ENCODE data around the gene ANGPTL7. TPM values are rescaled to one million over a fixed set of nuclear protein-coding genes. Genes with fewer than 3 reads are reported as not detected.

Gene ANGPTL7
- total RNA-seq, 1 donor from 2014 or later: 8.6 TPM

GRCh38 chr1:11144570-11145256 lies 44.4 kb upstream of the ANGPTL7 start:
- no peak for TF ChIP-seq POLR2AphosphoS5 (IDR thresholded peaks at IDR 0.05; ENCODE audit: insufficient read depth in 1 of 2, low read depth in 1 of 2)
- TF ChIP-seq CTCF (IDR thresholded peaks at IDR 0.05): no peak
- TF ChIP-seq POLR2A (IDR thresholded peaks at IDR 0.05): no peak
- no peaks in the 10 kb centered on the region for H3K27me3 ChIP-seq
- peaks cover 2% of the 10 kb centered on the region for H3K4me1 ChIP-seq
- intact Hi-C loops (cut with DNase I): no loop called here
- H3K4me3 ChIP-seq: no peak overlapping the region
- no peak for DNase-seq (ENCODE audit: extremely low spot score in 2 of 2)
- H3K36me3 ChIP-seq: peaks cover 0 to 28% of the 10 kb centered on the region in 2 donors
- H3K27ac ChIP-seq: no peak overlapping the region
- no peaks in the 10 kb centered on the region for H3K9me3 ChIP-seq

- Histone ChIP-seq H3K4me1 (no peaks in the 10 kb centered on the region), H3K27me3 (no peaks in the 10 kb centered on the region), H3K36me3 (peaks cover 0 to 28% of the 10 kb centered on the region in 2 donors), H3K27ac (no peak overlapping the region), H3K9me3 (no peaks in the 10 kb centered on the region), H3K4me3 (no peak overlapping the region)
- no peak for DNase-seq (ENCODE audit: extremely low spot score in 2 of 2)
- intact Hi-C loops (cut with DNase I): no loop called here
- TF ChIP-seq POLR2A (IDR thresholded peaks at IDR 0.05) (no peak), CTCF (IDR thresholded peaks at IDR 0.05) (no peak), POLR2AphosphoS5 (IDR thresholded peaks at IDR 0.05; ENCODE audit: insufficient read depth in 1 of 2, low read depth in 1 of 2) (no peak)
Measured at GRCh38 chr1:11145741-11146140, 43.4 kb upstream of the ANGPTL7 start.

- H3K4me1 ChIP-seq: no peaks in the 10 kb centered on the region
- DNase-seq (ENCODE audit: extremely low spot score in 2 of 2): no peak
- TF ChIP-seq CTCF (IDR thresholded peaks at IDR 0.05) (no peak), POLR2AphosphoS5 (IDR thresholded peaks at IDR 0.05; ENCODE audit: insufficient read depth in 1 of 2, low read depth in 1 of 2) (no peak), POLR2A (IDR thresholded peaks at IDR 0.05) (no peak)
- H3K4me3 ChIP-seq: no peak overlapping the region
- no peak overlapping the region for H3K27ac ChIP-seq
- no peaks in the 10 kb centered on the region for H3K9me3 ChIP-seq
- intact Hi-C loops (cut with DNase I): no loop called here
- no peaks in the 10 kb centered on the region for H3K27me3 ChIP-seq
- H3K36me3 ChIP-seq: peaks cover 0 to 28% of the 10 kb centered on the region in 2 donors
Measured at GRCh38 chr1:11147197-11147770, 41.9 kb upstream of the ANGPTL7 start.

GRCh38 chr1:11150326-11150725 lies 38.8 kb upstream of the ANGPTL7 start:
- TF ChIP-seq POLR2AphosphoS5 (IDR thresholded peaks at IDR 0.05; ENCODE audit: insufficient read depth in 1 of 2, low read depth in 1 of 2): no peak
- TF ChIP-seq CTCF (IDR thresholded peaks at IDR 0.05): no peak
- TF ChIP-seq POLR2A (IDR thresholded peaks at IDR 0.05): no peak
- no peak overlapping the region for H3K27ac ChIP-seq
- no peaks in the 10 kb centered on the region for H3K27me3 ChIP-seq
- no peak overlapping the region for H3K4me3 ChIP-seq
- intact Hi-C loops (cut with DNase I): no loop called here
- H3K4me1 ChIP-seq: no peaks in the 10 kb centered on the region
- H3K9me3 ChIP-seq: no peaks in the 10 kb centered on the region
- DNase-seq (ENCODE audit: extremely low spot score in 2 of 2): no peak
- peaks cover 0 to 21% of the 10 kb centered on the region in 2 donors for H3K36me3 ChIP-seq

- no peaks in the 10 kb centered on the region for H3K27me3 ChIP-seq
- TF ChIP-seq CTCF (IDR thresholded peaks at IDR 0.05) (no peak), POLR2A (IDR thresholded peaks at IDR 0.05) (no peak), POLR2AphosphoS5 (IDR thresholded peaks at IDR 0.05; ENCODE audit: insufficient read depth in 1 of 2, low read depth in 1 of 2) (no peak)
- H3K27ac ChIP-seq: no peak overlapping the region
- no peaks in the 10 kb centered on the region for H3K4me1 ChIP-seq
- intact Hi-C loops (cut with DNase I): no loop called here
- no peak for DNase-seq (ENCODE audit: extremely low spot score in 2 of 2)
- H3K9me3 ChIP-seq: no peaks in the 10 kb centered on the region
- H3K4me3 ChIP-seq: no peak overlapping the region
- H3K36me3 ChIP-seq: peaks cover 0 to 15% of the 10 kb centered on the region in 2 donors
Measured at GRCh38 chr1:11151114-11151513, 38.0 kb upstream of the ANGPTL7 start.

All from vagina (tissue), 2 donors.